Ascending aorta (tissue), 2 donors: ENCODE measurements around the gene GLG1. TPM values are rescaled to one million over a fixed set of nuclear protein-coding genes. Genes with fewer than 3 reads are reported as not detected.

ENCODE experiments used
- DNase-seq, 2 donors: peaks; one replicate each; pipeline ENCODE4 v3.0.0-alpha.2; 2019; ENCODE audit warnings: low spot score in 2 of 2
- H3K27ac ChIP-seq, 2 donors: fragments of 200-600 bp; sonication (generic); one replicate each; pipeline ENCODE4 v1.5.1; 2016 to 2017; ENCODE audit warnings: mild to moderate bottlenecking in 1 of 2
- H3K27me3 ChIP-seq: fragments of 200-600 bp; sonication (generic); one replicate; pipeline ENCODE4 v1.5.1; 2017
- H3K36me3 ChIP-seq, 2 donors: fragments of 200-600 bp; sonication (generic); one replicate each; pipeline ENCODE4 v1.5.1; 2016
- H3K4me1 ChIP-seq, 2 donors: fragments of 200-600 bp; sonication (generic); one replicate each; pipeline ENCODE4 v1.5.1; 2016 to 2017; ENCODE audit warnings: mild to moderate bottlenecking in 1 of 2
- H3K4me3 ChIP-seq, 2 donors: fragments of 200-600 bp; sonication (generic); one replicate each; pipeline ENCODE4 v1.5.1; 2016 to 2017; ENCODE audit warnings: mild to moderate bottlenecking in 1 of 2
- H3K9me3 ChIP-seq, 2 donors: fragments of 200-600 bp; sonication (generic); one replicate each; pipeline ENCODE4 v1.5.1; 2016
- intact Hi-C: fragments of 100-400 bp; cut with DNase I; formaldehyde crosslinking; loops from one replicate; pipeline ENCODE4 v1.15.1; 2023
- total RNA-seq: library from RNA; depleted of rRNA; stranded (reverse); fragments of >200 nt; gene quantifications from one replicate; pipeline ENCODE4 v1.1.0, GENCODE V29; 2016
- TF ChIP-seq, protein P1 (sequence below), 3 experiments: fragments of 200-600 bp in 2 of 3; fragments of 450-650 bp in 1 of 3; sonication (generic) in 2 of 3; IDR thresholded peaks; one replicate each; pipeline ENCODE4 v1.5.1; 2016 to 2019; ENCODE audit warnings: antibody characterized with exemption in 3 of 3, mild to moderate bottlenecking in 1 of 3, moderate library complexity in 1 of 3

Gene GLG1
- total RNA-seq, 1 donor from 2014 or later = 77.0 TPM

DNA sequence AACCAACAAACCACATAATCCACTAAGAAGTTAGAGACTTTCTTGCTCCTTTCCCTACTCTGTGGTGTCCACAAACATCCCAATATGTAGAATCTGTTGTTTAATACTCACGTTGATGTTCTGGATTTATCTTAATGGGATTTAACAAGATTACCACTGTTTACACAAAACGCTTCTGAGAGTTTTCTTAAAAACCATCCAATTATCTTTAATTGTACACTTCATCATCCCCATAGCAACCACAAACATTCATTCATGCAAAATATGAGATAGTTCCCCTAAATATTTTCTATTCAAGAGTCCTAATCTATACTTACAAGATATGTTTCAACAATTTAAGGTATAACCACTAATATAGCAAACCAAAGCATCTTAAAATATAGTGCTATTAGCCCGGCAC is 109.2 kb downstream of the GLG1 start:
- TF ChIP-seq, protein P1, sequence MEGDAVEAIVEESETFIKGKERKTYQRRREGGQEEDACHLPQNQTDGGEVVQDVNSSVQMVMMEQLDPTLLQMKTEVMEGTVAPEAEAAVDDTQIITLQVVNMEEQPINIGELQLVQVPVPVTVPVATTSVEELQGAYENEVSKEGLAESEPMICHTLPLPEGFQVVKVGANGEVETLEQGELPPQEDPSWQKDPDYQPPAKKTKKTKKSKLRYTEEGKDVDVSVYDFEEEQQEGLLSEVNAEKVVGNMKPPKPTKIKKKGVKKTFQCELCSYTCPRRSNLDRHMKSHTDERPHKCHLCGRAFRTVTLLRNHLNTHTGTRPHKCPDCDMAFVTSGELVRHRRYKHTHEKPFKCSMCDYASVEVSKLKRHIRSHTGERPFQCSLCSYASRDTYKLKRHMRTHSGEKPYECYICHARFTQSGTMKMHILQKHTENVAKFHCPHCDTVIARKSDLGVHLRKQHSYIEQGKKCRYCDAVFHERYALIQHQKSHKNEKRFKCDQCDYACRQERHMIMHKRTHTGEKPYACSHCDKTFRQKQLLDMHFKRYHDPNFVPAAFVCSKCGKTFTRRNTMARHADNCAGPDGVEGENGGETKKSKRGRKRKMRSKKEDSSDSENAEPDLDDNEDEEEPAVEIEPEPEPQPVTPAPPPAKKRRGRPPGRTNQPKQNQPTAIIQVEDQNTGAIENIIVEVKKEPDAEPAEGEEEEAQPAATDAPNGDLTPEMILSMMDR (IDR thresholded peaks at IDR 0.05) = no peak
- peaks cover 26 to 27% of the 10 kb centered on the region in 2 donors for H3K36me3 ChIP-seq
- no peak overlapping the region for H3K27ac ChIP-seq
- peaks cover 0 to 13% of the 10 kb centered on the region in 2 donors for H3K4me1 ChIP-seq
- intact Hi-C loops = no loop called here
- DNase-seq = no peak
- no peaks in the 10 kb centered on the region for H3K9me3 ChIP-seq
- H3K4me3 ChIP-seq = no peak overlapping the region
- no peaks in the 10 kb centered on the region for H3K27me3 ChIP-seq

DNA sequence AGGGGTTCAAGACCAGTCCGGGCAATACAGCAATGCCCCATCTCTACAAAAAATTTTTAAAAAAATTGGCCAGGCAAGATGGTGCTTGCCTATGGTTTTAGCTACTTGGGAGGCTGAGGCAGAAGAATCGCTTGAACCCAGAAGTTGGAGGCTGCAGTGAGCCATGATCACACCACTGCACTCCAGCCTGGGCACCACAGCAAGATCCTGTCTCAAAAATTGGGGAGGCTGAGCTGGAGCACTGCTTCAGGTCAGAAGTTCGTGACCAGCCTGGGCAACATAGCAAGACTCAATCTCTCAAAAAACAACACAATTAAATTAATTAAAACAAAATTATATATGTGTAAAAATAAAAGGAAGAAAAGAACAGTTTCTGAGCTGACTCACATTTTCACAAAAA is 110.9 kb downstream of the GLG1 start:
- H3K36me3 ChIP-seq = peaks cover 36% of the 10 kb centered on the region in 2 donors
- intact Hi-C loops = no loop called here

DNA sequence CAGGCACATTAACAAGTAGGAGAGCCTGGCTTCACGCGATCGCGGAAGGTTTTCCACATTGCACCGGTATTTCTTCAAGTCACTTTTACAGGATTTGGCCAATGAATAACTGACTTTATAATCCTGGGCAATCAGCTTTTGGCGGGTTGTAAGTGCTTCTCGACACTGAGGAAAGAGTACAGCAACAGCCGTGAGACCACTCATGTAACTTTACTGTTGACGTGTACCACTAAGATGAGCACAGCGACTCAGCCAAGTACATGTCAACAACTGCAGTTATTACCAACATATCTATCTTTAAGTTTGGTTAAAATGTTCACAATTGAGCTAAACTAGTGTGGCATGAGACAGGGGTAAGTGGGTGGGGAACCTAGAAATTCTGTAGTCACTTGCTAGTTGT is 113.9 kb downstream of the GLG1 start:
- H3K27me3 ChIP-seq = no peaks in the 10 kb centered on the region
- no peak overlapping the region for H3K4me3 ChIP-seq
- H3K9me3 ChIP-seq = no peaks in the 10 kb centered on the region
- intact Hi-C loops = no loop called here
- TF ChIP-seq, protein P1 (IDR thresholded peaks at IDR 0.05) = no peak
- no peak for DNase-seq
- H3K27ac ChIP-seq = no peak overlapping the region
- H3K36me3 ChIP-seq = peaks cover 43 to 53% of the 10 kb centered on the region in 2 donors
- H3K4me1 ChIP-seq = no peaks in the 10 kb centered on the region

More for the DNA sequence above, 110.9 kb downstream of the GLG1 start:
- DNase-seq = no peak
- H3K27me3 ChIP-seq = no peaks in the 10 kb centered on the region
- no peaks in the 10 kb centered on the region for H3K9me3 ChIP-seq
- TF ChIP-seq, protein P1 (IDR thresholded peaks at IDR 0.05) = no peak
- no peak overlapping the region for H3K4me3 ChIP-seq
- H3K4me1 ChIP-seq = no peaks in the 10 kb centered on the region
- H3K27ac ChIP-seq = no peak overlapping the region

DNA sequence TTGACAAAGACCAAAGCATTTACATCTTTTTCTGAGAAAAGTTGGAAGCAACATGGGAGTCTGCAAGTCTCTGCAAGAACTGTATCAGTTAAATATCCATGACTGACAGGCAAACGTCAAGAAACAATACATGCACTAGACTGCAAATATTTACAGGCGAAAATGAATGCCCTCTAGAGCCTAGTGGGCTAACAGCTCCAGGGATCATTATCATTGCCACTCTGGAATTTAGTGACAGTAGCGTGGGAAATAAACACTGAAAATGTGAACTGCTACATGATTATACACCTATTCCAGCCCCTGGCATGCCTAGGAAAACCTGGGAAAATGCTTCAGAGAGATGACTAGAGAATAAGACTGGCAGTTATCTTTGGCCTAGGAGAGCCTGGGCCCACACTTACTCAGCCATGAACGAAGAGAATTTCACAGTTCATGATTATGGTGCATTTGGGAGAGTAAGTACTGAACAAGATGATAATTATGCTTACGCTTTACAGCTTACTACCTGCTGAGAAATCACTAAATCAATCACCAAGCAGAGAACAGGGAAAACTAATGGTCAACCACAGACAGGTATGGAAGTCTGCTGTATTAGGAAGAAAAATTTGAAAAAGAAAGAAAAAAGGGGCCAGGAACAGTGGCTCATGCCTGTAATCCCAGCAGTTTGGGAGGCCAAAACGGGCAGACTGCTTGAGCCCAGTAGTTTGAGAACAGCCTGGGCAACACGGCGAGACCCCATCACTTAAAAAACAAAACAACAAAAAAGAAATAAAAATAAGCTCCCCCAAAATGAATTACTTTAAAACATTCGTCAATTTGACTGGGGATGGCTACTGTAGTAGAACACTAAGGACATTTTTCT is 119.0 kb downstream of the GLG1 start:
- TF ChIP-seq, protein P1 (IDR thresholded peaks at IDR 0.05) = no peak
- Histone ChIP-seq H3K27me3 (no peaks in the 10 kb centered on the region), H3K4me1 (no peaks in the 10 kb centered on the region), H3K9me3 (no peaks in the 10 kb centered on the region), H3K27ac (no peak overlapping the region), H3K36me3 (peaks cover 20 to 52% of the 10 kb centered on the region in 2 donors), H3K4me3 (no peak overlapping the region)
- DNase-seq = no peak
- intact Hi-C loops = no loop called here

DNA sequence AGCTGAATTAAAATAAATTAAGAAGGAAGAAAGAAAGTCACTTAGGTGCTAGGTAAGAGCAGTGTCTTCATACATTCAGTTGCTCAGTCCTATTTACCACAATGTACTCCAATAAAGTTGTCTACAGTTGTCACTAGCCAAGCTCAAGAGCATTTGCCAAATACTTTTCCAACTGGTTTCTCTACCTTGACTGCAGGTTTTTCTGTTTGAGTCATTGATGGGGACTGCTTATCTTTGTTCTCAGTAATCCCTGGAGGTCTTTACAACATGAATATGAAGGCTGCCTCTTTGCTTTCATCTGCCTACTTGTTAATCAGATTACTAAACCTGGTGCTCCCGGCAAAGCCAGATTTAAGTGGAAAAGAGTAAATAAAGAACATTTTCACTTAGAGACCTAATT is 121.0 kb downstream of the GLG1 start:
- TF ChIP-seq, protein P1 (IDR thresholded peaks at IDR 0.05) = no peak
- Histone ChIP-seq H3K9me3 (no peaks in the 10 kb centered on the region), H3K27ac (no peak overlapping the region), H3K27me3 (no peaks in the 10 kb centered on the region), H3K4me3 (no peak overlapping the region), H3K36me3 (peaks cover 17 to 49% of the 10 kb centered on the region in 2 donors), H3K4me1 (no peaks in the 10 kb centered on the region)
- no peak for DNase-seq
- intact Hi-C loops = no loop called here
